SU-DHL-6 (cell line): ENCODE results near the gene SPDYE3.
"Not testable (repeated sequence)": the region's sequence is repeated elsewhere in the genome, so short reads cannot be mapped to it uniquely, and the experiment has no call there.

Source experiments
- H2AFZ ChIP-seq: fragments of 200-600 bp; sonication (generic); 2 replicates; pipeline ENCODE4 v1.6.1; 2014; ENCODE audit warnings: low read depth, mild to moderate bottlenecking, moderate library complexity, mixed read lengths, antibody characterized with exemption, low read length; ENCODE audit not compliant: severe bottlenecking
- H3F3A ChIP-seq: fragments of 200-600 bp; shearing (Covaris generic); 2 replicates; pipeline ENCODE4 v1.6.0; 2016; ENCODE audit warnings: antibody characterized with exemption, mild to moderate bottlenecking; ENCODE audit not compliant: insufficient read depth
- H3K27ac ChIP-seq: fragments of 200-600 bp; sonication (generic); 2 replicates; pipeline ENCODE4 v1.5.1; 2016; ENCODE audit warnings: low read depth, mild to moderate bottlenecking, low read length, moderate library complexity, mixed read lengths
- H3K27me3 ChIP-seq: fragments of 200-600 bp; sonication (generic), shearing (Covaris generic); 2 replicates; pipeline ENCODE4 v1.6.0; 2014; ENCODE audit warnings: mild to moderate bottlenecking, low read length
- H3K36me3 ChIP-seq: fragments of 200-600 bp; sonication (generic); 2 replicates; pipeline ENCODE4 v1.6.1; 2014; ENCODE audit warnings: mild to moderate bottlenecking, low read length, mixed read lengths
- H3K4me2 ChIP-seq: fragments of 300-600, 200-600 bp; shearing (Covaris generic), sonication (generic); 2 replicates; pipeline ENCODE4 v1.6.0; 2014; ENCODE audit warnings: low read length, low read depth, mild to moderate bottlenecking; ENCODE audit not compliant: poor library complexity, severe bottlenecking
- H3K4me3 ChIP-seq: fragments of 200-600 bp; sonication (generic); 2 replicates; pipeline ENCODE4 v1.5.1; 2014; ENCODE audit warnings: antibody characterized with exemption, low read length, mild to moderate bottlenecking, mixed read lengths; ENCODE audit not compliant: insufficient read depth, poor library complexity, severe bottlenecking
- H3K79me2 ChIP-seq: fragments of 200-600 bp; sonication (generic); 2 replicates; pipeline ENCODE4 v1.6.1; 2014; ENCODE audit warnings: mild to moderate bottlenecking, low read length, moderate library complexity; ENCODE audit not compliant: insufficient read depth
- H3K9ac ChIP-seq: fragments of 200-600 bp; sonication (generic); 2 replicates; pipeline ENCODE4 v1.7.0; 2014; ENCODE audit warnings: mild to moderate bottlenecking, low read length
- H3K9me2 ChIP-seq: fragments of 200-600 bp; sonication (generic); replicated peaks from 2 replicates; pipeline ENCODE4 v1.6.1; 2014; ENCODE audit warnings: low read length; ENCODE audit not compliant: insufficient read depth
- H3K9me3 ChIP-seq: fragments of 200-600 bp; sonication (generic); 2 replicates; pipeline ENCODE4 v1.6.1; 2014; ENCODE audit warnings: low read length, mixed read lengths; ENCODE audit not compliant: insufficient read depth
- H4K20me1 ChIP-seq: fragments of 200-600 bp; sonication (generic); 2 replicates; pipeline ENCODE4 v1.6.1; 2014; ENCODE audit warnings: low read depth, mild to moderate bottlenecking, antibody characterized with exemption, low read length, moderate library complexity, mixed read lengths
- EZH2phosphoT487 ChIP-seq: fragments of 200-600 bp; sonication (generic), shearing (Covaris generic); conservative IDR thresholded peaks from 2 replicates; pipeline ENCODE4 v1.6.1; 2018; ENCODE audit warnings: mild to moderate bottlenecking, antibody characterized with exemption, low read length, moderate library complexity, mixed read lengths
- TF ChIP-seq, protein P1 (sequence below): fragments of 200-600 bp; sonication (generic); IDR thresholded peaks from one replicate; pipeline ENCODE4 v1.5.1; 2017; ENCODE audit warnings: antibody characterized with exemption, mild to moderate bottlenecking, low read length, moderate library complexity; ENCODE audit not compliant: insufficient read depth, poor library complexity, severe bottlenecking

Gene SPDYE3

DNA sequence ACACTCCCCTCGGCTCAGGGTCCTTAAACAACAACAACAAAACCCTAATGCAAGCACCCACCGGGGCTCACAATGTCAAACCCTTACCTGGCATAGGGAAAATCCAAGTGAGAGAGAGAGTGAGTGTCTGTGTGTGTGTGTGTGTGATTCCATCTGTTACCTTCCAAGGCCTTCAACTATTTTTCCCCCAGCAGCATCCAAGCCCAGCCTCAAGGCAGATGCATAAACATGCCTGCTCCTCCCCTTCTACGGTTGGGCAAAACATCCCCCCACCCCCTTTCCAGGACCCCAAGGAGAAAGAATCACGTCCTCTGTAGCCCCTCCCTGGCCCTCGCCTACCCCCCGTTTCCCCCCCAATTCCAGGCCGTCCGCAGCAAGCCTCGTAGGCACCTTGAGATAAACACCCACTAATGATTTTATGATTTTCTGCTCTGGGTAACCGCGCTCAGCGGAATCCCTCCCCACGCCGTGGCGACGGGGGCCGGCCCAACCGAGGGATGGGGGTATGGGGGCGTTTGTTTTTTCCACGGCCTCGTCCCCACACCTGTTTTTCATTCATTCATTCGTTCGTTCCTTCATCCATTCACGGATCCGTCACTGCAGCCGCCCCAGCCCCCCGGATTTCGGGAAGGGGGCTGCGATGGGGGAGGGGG, 36.4 kb upstream of the SPDYE3 start:
- peak overlapping the region; percentile 57 for H3K9ac ChIP-seq
- not testable (repeated sequence) for H3K9me3 ChIP-seq, H3K27ac ChIP-seq, H3K79me2 ChIP-seq, H3K36me3 ChIP-seq, H3F3A ChIP-seq, H3K9me2 ChIP-seq, H2AFZ ChIP-seq, H3K27me3 ChIP-seq, H3K4me3 ChIP-seq, H4K20me1 ChIP-seq
- peak overlapping the region; percentile 66 for H3K4me2 ChIP-seq

DNA sequence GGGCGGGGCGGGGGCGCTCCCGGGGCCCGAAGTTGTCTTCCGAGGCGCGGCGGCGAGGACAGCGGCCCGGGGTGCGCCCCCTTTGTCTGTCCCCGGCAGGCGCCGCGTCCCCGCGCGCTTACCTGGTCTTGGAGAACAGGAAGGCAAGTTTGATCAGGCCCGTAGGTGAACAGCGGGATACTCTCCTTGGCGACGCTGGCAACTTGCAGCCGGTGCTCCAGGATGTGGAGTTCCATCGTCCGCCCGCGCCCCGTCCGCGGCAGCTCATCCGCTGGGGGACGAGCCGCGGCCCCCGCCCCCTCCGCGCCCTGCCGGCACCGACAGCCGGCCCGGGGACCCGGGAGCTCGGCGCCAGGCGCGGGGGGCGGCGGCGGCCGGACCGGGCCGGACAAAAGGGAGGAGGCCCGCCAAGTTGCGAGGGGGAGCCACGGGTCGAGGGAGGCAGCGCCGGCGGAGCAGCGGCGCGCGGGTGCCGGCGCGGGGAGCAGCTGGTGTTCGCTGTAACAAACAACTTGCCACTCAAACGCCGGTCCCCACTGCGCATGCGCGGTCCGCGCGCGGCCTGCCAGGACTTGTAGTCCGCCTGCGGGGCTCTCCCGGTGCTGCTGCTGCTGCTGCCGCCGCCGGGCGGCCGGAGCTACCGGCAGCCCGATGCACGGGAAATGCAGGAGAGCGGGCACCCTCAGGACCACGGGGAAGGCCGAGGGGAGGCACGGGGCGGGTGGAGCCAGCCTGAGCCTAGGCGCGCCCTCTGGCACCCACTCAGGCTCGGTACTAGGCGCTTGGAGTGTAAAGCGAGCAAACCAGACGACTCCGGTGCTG, 35.6 kb upstream of the SPDYE3 start:
- H3K36me3 ChIP-seq, result no peaks in the 10 kb centered on the region
- no peak for TF ChIP-seq EZH2phosphoT487
- TF ChIP-seq, protein P1, sequence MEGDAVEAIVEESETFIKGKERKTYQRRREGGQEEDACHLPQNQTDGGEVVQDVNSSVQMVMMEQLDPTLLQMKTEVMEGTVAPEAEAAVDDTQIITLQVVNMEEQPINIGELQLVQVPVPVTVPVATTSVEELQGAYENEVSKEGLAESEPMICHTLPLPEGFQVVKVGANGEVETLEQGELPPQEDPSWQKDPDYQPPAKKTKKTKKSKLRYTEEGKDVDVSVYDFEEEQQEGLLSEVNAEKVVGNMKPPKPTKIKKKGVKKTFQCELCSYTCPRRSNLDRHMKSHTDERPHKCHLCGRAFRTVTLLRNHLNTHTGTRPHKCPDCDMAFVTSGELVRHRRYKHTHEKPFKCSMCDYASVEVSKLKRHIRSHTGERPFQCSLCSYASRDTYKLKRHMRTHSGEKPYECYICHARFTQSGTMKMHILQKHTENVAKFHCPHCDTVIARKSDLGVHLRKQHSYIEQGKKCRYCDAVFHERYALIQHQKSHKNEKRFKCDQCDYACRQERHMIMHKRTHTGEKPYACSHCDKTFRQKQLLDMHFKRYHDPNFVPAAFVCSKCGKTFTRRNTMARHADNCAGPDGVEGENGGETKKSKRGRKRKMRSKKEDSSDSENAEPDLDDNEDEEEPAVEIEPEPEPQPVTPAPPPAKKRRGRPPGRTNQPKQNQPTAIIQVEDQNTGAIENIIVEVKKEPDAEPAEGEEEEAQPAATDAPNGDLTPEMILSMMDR, result no peak
- H3K27ac ChIP-seq, result no peak overlapping the region
- H3K9me3 ChIP-seq, result no peaks in the 10 kb centered on the region
- H3K9ac ChIP-seq, result peak overlapping the region; percentile 57
- H3K4me3 ChIP-seq, result peak overlapping the region; percentile 68
- peak overlapping the region; percentile 96 for H2AFZ ChIP-seq
- no peaks in the 10 kb centered on the region for H3K27me3 ChIP-seq
- H3F3A ChIP-seq, result no peaks in the 10 kb centered on the region
- peak overlapping the region; percentile 66 for H3K4me2 ChIP-seq
- no peaks in the 10 kb centered on the region for H3K79me2 ChIP-seq
- no peaks in the 10 kb centered on the region for H4K20me1 ChIP-seq
- no peaks in the 10 kb centered on the region for H3K9me2 ChIP-seq

DNA sequence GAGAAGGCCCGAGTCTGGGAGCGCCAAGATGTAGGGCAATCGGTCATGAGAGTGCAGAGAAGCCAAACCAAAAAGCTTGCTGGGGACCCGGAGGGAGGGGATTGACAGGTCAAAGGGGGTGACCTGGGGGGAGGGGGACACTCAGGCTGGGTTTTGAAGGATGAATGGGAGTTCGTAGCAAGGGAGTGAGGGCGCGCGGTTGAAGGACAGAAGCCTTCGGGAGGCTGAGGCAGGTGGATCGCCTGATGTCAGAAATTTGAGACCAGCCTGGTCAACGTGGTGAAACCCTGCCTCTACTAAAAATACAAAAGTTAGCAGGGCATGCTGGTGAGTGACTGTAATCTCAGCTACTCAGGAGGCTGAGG, 35.0 kb upstream of the SPDYE3 start:
- not testable (repeated sequence) for H3K27ac ChIP-seq, H3K9me3 ChIP-seq, H3F3A ChIP-seq, H3K27me3 ChIP-seq, H3K9me2 ChIP-seq, H4K20me1 ChIP-seq, H3K36me3 ChIP-seq, H3K79me2 ChIP-seq
- H3K4me3 ChIP-seq, result peak overlapping the region; percentile 68
- peak overlapping the region; percentile 66 for H3K4me2 ChIP-seq
- peak overlapping the region; percentile 96 for H2AFZ ChIP-seq
- peak overlapping the region; percentile 57 for H3K9ac ChIP-seq

DNA sequence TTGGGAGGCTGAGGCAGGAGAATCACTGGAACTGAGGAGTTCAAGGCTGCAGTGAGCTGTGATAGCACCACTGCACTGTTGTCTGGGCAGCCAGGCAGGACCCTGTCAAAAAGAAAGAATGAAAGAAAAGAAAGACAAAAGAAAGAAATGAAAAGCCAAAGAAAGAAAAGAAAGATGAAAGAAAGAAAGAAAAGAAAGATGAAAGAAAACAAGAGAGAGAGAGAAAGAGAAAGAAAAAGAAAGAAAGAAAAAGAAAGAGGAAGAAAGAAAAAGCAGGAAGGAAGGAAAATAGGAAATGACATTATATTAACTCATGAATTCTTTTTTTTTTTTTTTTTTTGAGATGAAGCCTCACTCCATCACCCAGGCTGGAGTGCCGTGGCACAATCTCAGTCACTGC, 32.4 kb upstream of the SPDYE3 start:
- Histone ChIP-seq H3K9me2 (no peaks in the 10 kb centered on the region), H3K27ac (no peak overlapping the region), H3K27me3 (no peaks in the 10 kb centered on the region), H2AFZ (no peak overlapping the region), H4K20me1 (no peaks in the 10 kb centered on the region), H3K4me3 (no peak overlapping the region), H3K9me3 (no peaks in the 10 kb centered on the region), H3K36me3 (no peaks in the 10 kb centered on the region), H3F3A (no peaks in the 10 kb centered on the region), H3K9ac (no peak overlapping the region), H3K4me2 (no peak overlapping the region), H3K79me2 (no peaks in the 10 kb centered on the region)
- TF ChIP-seq EZH2phosphoT487, result no peak
- TF ChIP-seq, protein P1, result no peak

DNA sequence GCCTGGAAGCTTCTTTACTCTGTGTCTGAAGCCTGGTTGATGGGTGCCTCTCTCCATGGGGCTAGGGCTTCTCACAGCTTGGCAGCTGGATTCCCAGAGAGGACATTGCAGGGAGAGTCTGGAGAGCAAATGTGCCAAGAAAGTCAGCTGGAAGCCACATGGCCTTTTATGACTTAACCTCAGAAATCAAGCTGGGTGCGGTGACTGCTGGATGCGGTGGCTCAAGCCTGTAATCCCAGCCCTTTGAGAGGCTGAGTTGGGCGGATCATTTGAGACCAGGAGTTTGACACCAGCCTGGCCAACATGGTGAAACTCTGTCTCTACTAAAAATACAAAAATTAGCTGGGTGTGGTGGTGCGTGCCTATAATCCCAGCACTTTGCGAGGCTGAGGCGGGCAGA, 31.4 kb upstream of the SPDYE3 start:
- not testable (repeated sequence) for H3K27me3 ChIP-seq, H2AFZ ChIP-seq, H3K79me2 ChIP-seq, H3K4me3 ChIP-seq, H3F3A ChIP-seq, H4K20me1 ChIP-seq, H3K36me3 ChIP-seq, H3K27ac ChIP-seq, H3K4me2 ChIP-seq, H3K9me2 ChIP-seq, H3K9me3 ChIP-seq, H3K9ac ChIP-seq

DNA sequence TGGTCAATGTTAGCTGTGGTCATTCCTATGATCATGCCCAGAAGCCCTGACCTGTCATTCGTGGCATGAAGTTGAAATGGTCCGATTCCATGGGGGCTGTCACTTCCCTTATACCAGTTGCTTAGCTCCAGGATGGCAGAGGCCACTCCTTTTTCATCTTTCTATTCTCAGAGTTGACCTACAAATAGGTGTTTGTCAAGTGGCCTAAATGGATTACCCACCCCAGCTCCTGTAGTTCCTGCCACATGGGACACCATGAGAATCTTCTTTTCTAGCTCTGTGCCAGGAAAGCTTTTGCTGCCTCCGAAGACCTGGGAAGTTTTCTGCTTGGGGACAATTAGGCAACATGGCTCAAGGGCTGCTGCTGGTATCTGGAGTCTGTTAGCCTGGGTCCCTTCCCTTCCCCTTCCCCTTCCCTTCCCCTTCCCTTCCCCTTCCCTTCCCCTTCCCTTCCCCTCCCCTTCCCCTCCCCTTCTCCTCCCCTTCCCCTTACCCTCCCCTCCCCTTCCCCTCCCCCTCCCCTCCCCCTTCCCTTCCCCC, 25.4 kb upstream of the SPDYE3 start:
- H3F3A ChIP-seq, H3K4me2 ChIP-seq, H3K79me2 ChIP-seq, H3K27ac ChIP-seq, H3K27me3 ChIP-seq, H3K36me3 ChIP-seq, H4K20me1 ChIP-seq, H2AFZ ChIP-seq, H3K9ac ChIP-seq, H3K4me3 ChIP-seq, H3K9me2 ChIP-seq, H3K9me3 ChIP-seq: not testable (repeated sequence)
